IMR-90 (cell line): Measurements from ENCODE around the gene IRX3. TPM values are rescaled to one million over a fixed set of nuclear protein-coding genes. Genes with fewer than 3 reads are reported as not detected.

Source experiments
- ATAC-seq: fragments of 200-7000 bp; cut with Tn5 transposase; 2 replicates; pipeline ENCODE4 v1.9.1; 2020; ENCODE audit warnings: low read depth, mild to moderate bottlenecking, moderate library complexity
- BruUV-seq: library from RNA; stranded (reverse); fragments of 400-500 nt; replicated peaks from 2 replicates; lab custom pipeline; 2021; lab: Mats Ljungman, UMichigan
- CTCF ChIA-PET: fragments of 300-600 bp; formaldehyde crosslinking; extraction: SDS; loops from one replicate; lab custom pipeline; 2021; ENCODE audit warnings: antibody characterized with exemption; lab: Yijun Ruan, JAX
- POLR2A ChIA-PET: fragments of 300-600 bp; sonication (Branson Sonifier 250); formaldehyde crosslinking; loops from one replicate; lab custom pipeline; 2022; ENCODE audit warnings: antibody characterized with exemption; ENCODE audit not compliant: unreplicated experiment; lab: Charles Lee
- DNase-seq: peaks from one replicate; pipeline ENCODE4 v3.0.0; 2013
- H2AFZ ChIP-seq: replicated peaks from 2 replicates; pipeline ENCODE3; 2013; ENCODE audit warnings: low read length, mild to moderate bottlenecking; ENCODE audit not compliant: poor library complexity
- H2AK5ac ChIP-seq: 2 replicates; pipeline ENCODE4 v1.6.1; 2013; ENCODE audit warnings: low read depth, low read length, inconsistent platforms
- H2AK9ac ChIP-seq: replicated peaks from 2 replicates; pipeline ENCODE3; 2013; ENCODE audit warnings: mild to moderate bottlenecking, low read depth, low read length, moderate library complexity; ENCODE audit not compliant: poor library complexity
- H2BK120ac ChIP-seq: 2 replicates; pipeline ENCODE4 v1.6.1; 2013; ENCODE audit warnings: low read depth, low read length, inconsistent platforms
- H2BK15ac ChIP-seq: 3 replicates; pipeline ENCODE4 v1.6.1; 2013; ENCODE audit warnings: low read depth, low read length, inconsistent platforms
- H2BK20ac ChIP-seq: 2 replicates; pipeline ENCODE4 v1.6.1; 2013; ENCODE audit warnings: low read depth, mild to moderate bottlenecking, inconsistent platforms, low read length, moderate library complexity
- H2BK5ac ChIP-seq: 2 replicates; pipeline ENCODE4 v1.6.1; 2013; ENCODE audit warnings: mild to moderate bottlenecking, low read depth, low read length, inconsistent platforms; ENCODE audit not compliant: poor library complexity, severe bottlenecking
- H3K14ac ChIP-seq: replicated peaks from 2 replicates; pipeline ENCODE4 v1.6.1; 2013; ENCODE audit warnings: low read depth, low read length, inconsistent platforms
- H3K18ac ChIP-seq: 2 replicates; pipeline ENCODE4 v1.6.1; 2013; ENCODE audit warnings: low read depth, low read length, control low read depth
- H3K23ac ChIP-seq: 2 replicates; pipeline ENCODE4 v1.6.1; 2013; ENCODE audit warnings: low read depth, low read length, inconsistent platforms
- H3K27ac ChIP-seq: 2 replicates; pipeline ENCODE4 v1.5.1; 2013; ENCODE audit warnings: mild to moderate bottlenecking, control low read depth, low read length; ENCODE audit not compliant: insufficient read depth
- H3K27me3 ChIP-seq: 2 replicates; pipeline ENCODE4 v1.6.1; 2013; ENCODE audit warnings: low read length; ENCODE audit not compliant: control insufficient read depth, insufficient read depth
- H3K36me3 ChIP-seq: 2 replicates; pipeline ENCODE4 v1.6.1; 2013; ENCODE audit warnings: low read length, mixed read lengths; ENCODE audit not compliant: control insufficient read depth, insufficient read depth
- H3K4ac ChIP-seq: 2 replicates; pipeline ENCODE4 v1.6.1; 2013; ENCODE audit warnings: low read depth, low read length, inconsistent platforms
- H3K4me1 ChIP-seq: 2 replicates; pipeline ENCODE4 v1.6.1; 2013; ENCODE audit warnings: low read length, mixed read lengths; ENCODE audit not compliant: control insufficient read depth, insufficient read depth
- H3K4me2 ChIP-seq: 2 replicates; pipeline ENCODE4 v1.6.1; 2013; ENCODE audit warnings: low read depth, mild to moderate bottlenecking, control low read depth, low read length, moderate library complexity
- H3K4me3 ChIP-seq: 2 replicates; pipeline ENCODE4 v1.5.1; 2013; ENCODE audit warnings: low read depth, mild to moderate bottlenecking, control low read depth, low read length, moderate library complexity; ENCODE audit not compliant: insufficient read depth
- H3K56ac ChIP-seq: 2 replicates; pipeline ENCODE4 v1.6.1; 2013; ENCODE audit warnings: low read length, inconsistent platforms; ENCODE audit not compliant: insufficient read depth; ENCODE audit errors: extremely low read depth
- H3K79me1 ChIP-seq, 2 experiments: 2 replicates each; pipeline ENCODE4 v1.6.1; 2013; ENCODE audit warnings: low read length in 2 of 2, inconsistent platforms in 1 of 2, low read depth in 1 of 2
- H3K9ac ChIP-seq: 2 replicates; pipeline ENCODE4 v1.6.1; 2013; ENCODE audit warnings: low read depth, low read length, control low read depth
- H3K9me1 ChIP-seq: 2 replicates; pipeline ENCODE4 v1.6.1; 2013; ENCODE audit warnings: low read length, inconsistent platforms; ENCODE audit not compliant: insufficient read depth
- H3K9me3 ChIP-seq: 2 replicates; pipeline ENCODE4 v1.6.1; 2013; ENCODE audit warnings: low read length; ENCODE audit not compliant: control insufficient read depth, insufficient read depth
- H4K20me1 ChIP-seq: 2 replicates; pipeline ENCODE4 v1.6.1; 2013; ENCODE audit warnings: low read length, inconsistent platforms; ENCODE audit not compliant: insufficient read depth
- H4K5ac ChIP-seq: 2 replicates; pipeline ENCODE4 v1.6.1; 2013; ENCODE audit warnings: mild to moderate bottlenecking, low read depth, low read length, control low read depth
- H4K8ac ChIP-seq, 2 experiments: 2 replicates each; pipeline ENCODE4 v1.6.1; 2013; ENCODE audit warnings: low read depth in 2 of 2, low read length in 2 of 2, control low read depth in 1 of 2, inconsistent platforms in 1 of 2
- H4K91ac ChIP-seq: 2 replicates; pipeline ENCODE4 v1.6.1; 2013; ENCODE audit warnings: low read depth, low read length, inconsistent platforms; ENCODE audit not compliant: insufficient read depth
- CHD1 ChIP-seq: IDR thresholded peaks from 2 replicates; pipeline ENCODE4 v1.6.1; 2012; ENCODE audit warnings: low read depth, low read length, improper control_type of control experiment
- FOS ChIP-seq: fragments of 150-350 bp; IDR thresholded peaks from 2 replicates; pipeline ENCODE4 v1.6.1; 2016; ENCODE audit warnings: low read depth, low read length
- MAFK ChIP-seq: IDR thresholded peaks from 2 replicates; pipeline ENCODE4 v1.6.1; 2012; ENCODE audit warnings: low read depth, low read length, improper control_type of control experiment
- MXI1 ChIP-seq: IDR thresholded peaks from 2 replicates; pipeline ENCODE4 v1.6.1; 2012; ENCODE audit warnings: low read depth, mild to moderate bottlenecking, low read length, moderate library complexity, borderline replicate concordance
- RCOR1 ChIP-seq: IDR thresholded peaks from 2 replicates; pipeline ENCODE4 v1.6.1; 2012; ENCODE audit warnings: mild to moderate bottlenecking, low read length, improper control_type of control experiment; ENCODE audit not compliant: insufficient replicate concordance
- SMC3 ChIP-seq: fragments of 150-350 bp; IDR thresholded peaks from 2 replicates; pipeline ENCODE4 v1.6.1; 2016; ENCODE audit warnings: low read depth, mild to moderate bottlenecking, antibody characterized with exemption, low read length, moderate library complexity
- WGBS, 2 experiments: methylation state at CpG; one replicate each; pipeline versions ENCODE4 v1.1.5 to v1.1.7; 2013; ENCODE audit warnings: missing lambda C conversion rate in 2 of 2; ENCODE audit not compliant: insufficient read length in 1 of 2; ENCODE audit errors: extremely low coverage in 2 of 2; 5-methylcytosine and 5-hydroxymethylcytosine counted together
- dilution Hi-C: fragments of 300-500 bp; cut with HindIII; formaldehyde crosslinking; loops from one replicate; pipeline ENCODE4 v1.14.3; 2018; ENCODE audit warnings: low sequenced_read_pairs; ENCODE audit not compliant: unreplicated experiment
- in situ Hi-C: fragments of 300-500 bp; cut with MboI; formaldehyde crosslinking; loops from 3 replicates; pipeline ENCODE4 v1.14.3; 2019; ENCODE audit warnings: low sequenced_read_pairs, inconsistent platforms, mixed read lengths
- intact Hi-C: fragments of 100-400 bp; cut with micrococcal nuclease; formaldehyde crosslinking; loops from 2 replicates; pipeline ENCODE4 v1.10.0; 2022
- polyA plus RNA-seq, 3 experiments: library from polyadenylated mRNA; depleted of rRNA; stranded (reverse); fragments of >200 nt; gene quantifications; 2 replicates each; pipeline ENCODE4 v1.2.3, GENCODE V29; 2012; ENCODE audit warnings: low replicate concordance in 1 of 3
- total RNA-seq: library from RNA; depleted of rRNA; stranded (reverse); fragments of >200 nt; gene quantifications from 2 replicates; pipeline ENCODE4 v1.2.3, GENCODE V29; 2012
- TF ChIP-seq, protein P1 (sequence below): conservative IDR thresholded peaks from 2 replicates; pipeline ENCODE4 v1.5.1; 2012; ENCODE audit warnings: mild to moderate bottlenecking, low read depth, low read length, improper control_type of control experiment

IRX3 gene
- total and polyA plus RNA-seq, 2 of the 4 experiments (the other 2 are of a cell fraction): not detected

DNA sequence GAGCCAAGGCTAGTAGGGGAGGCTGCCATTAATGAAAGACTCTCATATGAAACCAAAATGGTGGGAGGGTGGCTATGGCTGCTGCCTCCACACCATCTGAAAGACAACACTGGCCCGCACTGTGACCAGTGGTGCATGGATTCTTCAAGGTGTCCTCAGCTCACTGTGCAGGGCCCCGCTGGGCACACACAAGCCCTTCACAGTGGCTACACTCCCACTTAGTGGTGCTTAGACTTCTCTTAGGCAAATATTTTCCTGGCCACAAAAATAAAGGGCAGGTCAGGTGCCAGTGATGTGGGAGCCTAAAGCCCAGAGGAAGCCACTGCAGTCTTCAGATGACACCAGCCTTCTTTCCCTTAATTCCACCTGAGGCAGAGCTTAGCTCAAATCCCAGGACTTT lies 38.1 kb upstream of the IRX3 start:
- CTCF ChIA-PET: no interaction called here
- Histone ChIP-seq H2AFZ (no peak overlapping the region), H3K56ac (no peak overlapping the region), H3K4ac (no peak overlapping the region), H2AK9ac (no peak overlapping the region), H3K4me2 (no peak overlapping the region), H3K14ac (no peak overlapping the region), H3K4me3 (no peak overlapping the region), H4K91ac (no peak overlapping the region), H4K5ac (no peak overlapping the region), H2BK5ac (no peak overlapping the region), H3K36me3 (no peaks in the 10 kb centered on the region), H2AK5ac (no peak overlapping the region), H3K79me1 (no peaks in the 10 kb centered on the region), H3K9me3 (no peaks in the 10 kb centered on the region), H3K27ac (no peak overlapping the region), H3K27me3 (peaks cover 2% of the 10 kb centered on the region; the same call in 1 of the 2 replicates), H2BK20ac (no peak overlapping the region), H3K23ac (no peak overlapping the region), H4K20me1 (no peaks in the 10 kb centered on the region), H3K9ac (no peak overlapping the region), H4K8ac (no peak overlapping the region), H3K18ac (no peak overlapping the region), H3K9me1 (no peaks in the 10 kb centered on the region), H2BK15ac (no peak overlapping the region), H2BK120ac (no peak overlapping the region), H3K4me1 (no peaks in the 10 kb centered on the region)
- POLR2A ChIA-PET: no interaction called here
- no peak for ATAC-seq
- in situ Hi-C loops: no loop called here
- no peak for DNase-seq
- intact Hi-C loops: no loop called here
- no TSS peak for BruUV-seq
- WGBS, 2 experiments: no CpG with 5 or more reads among the region's 2 CpGs
- dilution Hi-C loops: no loop called here
- no peak for TF ChIP-seq SMC3
- no peak for TF ChIP-seq CHD1
- TF ChIP-seq MXI1: no peak
- no peak for TF ChIP-seq FOS
- no peak for TF ChIP-seq RCOR1
- TF ChIP-seq, protein P1, sequence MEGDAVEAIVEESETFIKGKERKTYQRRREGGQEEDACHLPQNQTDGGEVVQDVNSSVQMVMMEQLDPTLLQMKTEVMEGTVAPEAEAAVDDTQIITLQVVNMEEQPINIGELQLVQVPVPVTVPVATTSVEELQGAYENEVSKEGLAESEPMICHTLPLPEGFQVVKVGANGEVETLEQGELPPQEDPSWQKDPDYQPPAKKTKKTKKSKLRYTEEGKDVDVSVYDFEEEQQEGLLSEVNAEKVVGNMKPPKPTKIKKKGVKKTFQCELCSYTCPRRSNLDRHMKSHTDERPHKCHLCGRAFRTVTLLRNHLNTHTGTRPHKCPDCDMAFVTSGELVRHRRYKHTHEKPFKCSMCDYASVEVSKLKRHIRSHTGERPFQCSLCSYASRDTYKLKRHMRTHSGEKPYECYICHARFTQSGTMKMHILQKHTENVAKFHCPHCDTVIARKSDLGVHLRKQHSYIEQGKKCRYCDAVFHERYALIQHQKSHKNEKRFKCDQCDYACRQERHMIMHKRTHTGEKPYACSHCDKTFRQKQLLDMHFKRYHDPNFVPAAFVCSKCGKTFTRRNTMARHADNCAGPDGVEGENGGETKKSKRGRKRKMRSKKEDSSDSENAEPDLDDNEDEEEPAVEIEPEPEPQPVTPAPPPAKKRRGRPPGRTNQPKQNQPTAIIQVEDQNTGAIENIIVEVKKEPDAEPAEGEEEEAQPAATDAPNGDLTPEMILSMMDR: no peak
- TF ChIP-seq MAFK: no peak
